Measurements from ENCODE around the gene HOXD3.

The HOXD3 gene

GRCh38 chr2:176148751-176149421, 8.2 kb upstream of the HOXD3 start:
- DNase-seq (ENCODE audit: low read depth in 4 of 4, low spot score in 1 of 4) = no peak

GRCh38 chr2:176149481-176149938, 7.6 kb upstream of the HOXD3 start:
- no peak for DNase-seq (ENCODE audit: low read depth in 4 of 4, low spot score in 1 of 4)

- no peak for DNase-seq (ENCODE audit: low read depth in 4 of 4, low spot score in 1 of 4)
Observed at GRCh38 chr2:176149939-176150583, 7.0 kb upstream of the HOXD3 start.

GRCh38 chr2:176150584-176151441, 6.3 kb upstream of the HOXD3 start:
- DNase-seq (ENCODE audit: low read depth in 4 of 4, low spot score in 1 of 4) = no peak

GRCh38 chr2:176151442-176152287, 5.4 kb upstream of the HOXD3 start, which contains the start of gene HOXD4:
HOXD4 (plus strand) TSS chr2:176151550; CDS start chr2:176151634, 84 bp downstream.
- DNase-seq (ENCODE audit: low read depth in 4 of 4, low spot score in 1 of 4) = no peak

- DNase-seq (ENCODE audit: low read depth in 4 of 4, low spot score in 1 of 4) = no peak
Observed at GRCh38 chr2:176152350-176153181, 4.5 kb upstream of the HOXD3 start.

GRCh38 chr2:176154576-176155252, 2.4 kb upstream of the HOXD3 start:
- DNase-seq (ENCODE audit: low read depth in 4 of 4, low spot score in 1 of 4) = no peak

- no peak for DNase-seq (ENCODE audit: low read depth in 4 of 4, low spot score in 1 of 4)
Observed at GRCh38 chr2:176155356-176156044, 1.6 kb upstream of the HOXD3 start.

GRCh38 chr2:176156301-176156806, 753 bp upstream of the HOXD3 start:
- no peak for DNase-seq (ENCODE audit: low read depth in 4 of 4, low spot score in 1 of 4)

GRCh38 chr2:176157499-176158185, 535 bp downstream of the HOXD3 start:
- DNase-seq (ENCODE audit: low read depth in 4 of 4, low spot score in 1 of 4) = no peak

- no peak for DNase-seq (ENCODE audit: low read depth in 4 of 4, low spot score in 1 of 4)
Observed at GRCh38 chr2:176158186-176158591, 1.1 kb downstream of the HOXD3 start.

- DNase-seq (ENCODE audit: low read depth in 4 of 4, low spot score in 1 of 4) = no peak
Observed at GRCh38 chr2:176158855-176159662, 2.0 kb downstream of the HOXD3 start.

- no peak for DNase-seq (ENCODE audit: low read depth in 4 of 4, low spot score in 1 of 4)
Observed at GRCh38 chr2:176159663-176160250, 2.6 kb downstream of the HOXD3 start.

GRCh38 chr2:176160251-176160985, 3.3 kb downstream of the HOXD3 start:
- DNase-seq (ENCODE audit: low read depth in 4 of 4, low spot score in 1 of 4) = no peak

GRCh38 chr2:176160986-176161824, 4.1 kb downstream of the HOXD3 start:
- DNase-seq (ENCODE audit: low read depth in 4 of 4, low spot score in 1 of 4) = no peak
